ENCODE measurements around the gene SLC25A27.
"Not testable (repeated sequence)": the region's sequence is repeated elsewhere in the genome, so short reads cannot be mapped to it uniquely, and the experiment has no call there.

The SLC25A27 gene

GRCh38 chr6:46637145-46637544 lies 15.6 kb upstream of the SLC25A27 start:
- DNase-seq (ENCODE audit: low read depth) = no peak

GRCh38 chr6:46637933-46638332 lies 14.8 kb upstream of the SLC25A27 start:
- no peak for TF ChIP-seq CTCF (conservative IDR thresholded peaks at IDR 0.05; ENCODE audit: low read depth, low read length)

More at GRCh38 chr6:46637145-46637544, 15.6 kb upstream of the SLC25A27 start:
- TF ChIP-seq CTCF (conservative IDR thresholded peaks at IDR 0.05; ENCODE audit: low read depth, low read length) = no peak
- no peak overlapping the region for H3K4me3 ChIP-seq (ENCODE audit: low read length)

GRCh38 chr6:46638650-46639049 lies 14.1 kb upstream of the SLC25A27 start:
- DNase-seq (ENCODE audit: low read depth) = no peak
- no peak overlapping the region for H3K4me3 ChIP-seq (ENCODE audit: low read length)
- no peak for TF ChIP-seq CTCF (conservative IDR thresholded peaks at IDR 0.05; ENCODE audit: low read depth, low read length)

More at GRCh38 chr6:46637933-46638332, 14.8 kb upstream of the SLC25A27 start:
- DNase-seq (ENCODE audit: low read depth) = no peak
- no peak overlapping the region for H3K4me3 ChIP-seq (ENCODE audit: low read length)

GRCh38 chr6:46642928-46643751 lies 9.6 kb upstream of the SLC25A27 start:
- no peak for TF ChIP-seq CTCF (conservative IDR thresholded peaks at IDR 0.05; ENCODE audit: low read depth, low read length)
- no peak overlapping the region for H3K4me3 ChIP-seq (ENCODE audit: low read length)

GRCh38 chr6:46645265-46645664 lies 7.5 kb upstream of the SLC25A27 start:
- TF ChIP-seq CTCF (conservative IDR thresholded peaks at IDR 0.05; ENCODE audit: low read depth, low read length) = no peak
- H3K4me3 ChIP-seq (ENCODE audit: low read length) = no peak overlapping the region
- DNase-seq (ENCODE audit: low read depth) = no peak

More at GRCh38 chr6:46642928-46643751, 9.6 kb upstream of the SLC25A27 start:
- DNase-seq (ENCODE audit: low read depth) = no peak

- not testable (repeated sequence) for H3K4me3 ChIP-seq (ENCODE audit: low read length); DNase-seq (ENCODE audit: low read depth)
These were observed 4.7 kb upstream of the SLC25A27 start for GRCh38 chr6:46648108-46648507.

- no peak for TF ChIP-seq CTCF (conservative IDR thresholded peaks at IDR 0.05; ENCODE audit: low read depth, low read length)
- H3K4me3 ChIP-seq (ENCODE audit: low read length) = no peak overlapping the region
- DNase-seq (ENCODE audit: low read depth) = no peak
These were observed 3.8 kb upstream of the SLC25A27 start for GRCh38 chr6:46648869-46649492.
